ENCODE data around the gene MRE11. TPM values are rescaled to one million over a fixed set of nuclear protein-coding genes. Genes with fewer than 3 reads are reported as not detected.

The MRE11 gene
- total RNA-seq (2022; extraction: Qiagen RNA extraction; ENCODE audit: low read depth), result 12.1 to 20.6 TPM (median 17.2 TPM) in 5 replicates

GRCh38 chr11:94493281-94494125 lies at the start of gene MRE11, which contains the start of gene ANKRD49:
Gene MRE11 (minus strand): TSS chr11:94493844. CDS start chr11:94492801, 1,043 bp downstream.
Gene ANKRD49 (plus strand): TSS chr11:94493984. CDS start chr11:94496694, 2,710 bp downstream.

GRCh38 chr11:94511932-94512781 lies 18.5 kb upstream of the MRE11 start, which contains the start of gene C11orf97:
Gene C11orf97 (plus strand): TSS chr11:94512461. CDS start chr11:94512529, 68 bp downstream.

GRCh38 chr11:94400839-94401772 lies 92.5 kb downstream of the MRE11 start, which contains the start of gene GPR83:
Gene GPR83 (minus strand): TSS chr11:94401419. CDS start chr11:94401247, 172 bp downstream.

Other genes starting within 250 kb of the MRE11 start
- not detected in 5 replicates for gene IZUMO1R, start 189.3 kb downstream of the MRE11 start, total RNA-seq (2022; extraction: Qiagen RNA extraction; ENCODE audit: low read depth)
- 0.06 to 0.09 TPM (median 0.07 TPM) in 4 of 5 replicates, not detected in the other for gene GPR83, start 92.4 kb downstream of the MRE11 start, total RNA-seq (2022; extraction: Qiagen RNA extraction; ENCODE audit: low read depth)
- gene ANKRD49, start 140 bp upstream of the MRE11 start, total RNA-seq (2022; extraction: Qiagen RNA extraction; ENCODE audit: low read depth), result 5.5 to 8.1 TPM (median 6.5 TPM) in 5 replicates
- gene C11orf97, start 18.6 kb upstream of the MRE11 start, total RNA-seq (2022; extraction: Qiagen RNA extraction; ENCODE audit: low read depth), result not detected in 5 replicates
- gene FUT4, start 50.1 kb upstream of the MRE11 start, total RNA-seq (2022; extraction: Qiagen RNA extraction; ENCODE audit: low read depth), result 2.0 to 3.2 TPM (median 2.7 TPM) in 5 replicates
- gene PIWIL4, start 73.5 kb upstream of the MRE11 start, total RNA-seq (2022; extraction: Qiagen RNA extraction; ENCODE audit: low read depth), result 0.17 to 0.78 TPM (median 0.30 TPM) in 5 replicates

Measured in A549 treated with ZK216348 at 1 μM for 4 hours (cell line).